Mesothelial cell of epicardium (in vitro differentiated cells): Measurements from ENCODE around the gene TBC1D20. TPM values are rescaled to one million over a fixed set of nuclear protein-coding genes. Genes with fewer than 3 reads are reported as not detected.
"Not testable (repeated sequence)": the region's sequence is repeated elsewhere in the genome, so short reads cannot be mapped to it uniquely, and the experiment has no call there.

Experiments used
- DNase-seq, 2 experiments: peaks; one replicate each; pipeline ENCODE4 v3.0.0; 2021; ENCODE audit warnings: low spot score in 2 of 2; ENCODE audit not compliant: unreplicated experiment in 2 of 2
- H3K27ac Mint-ChIP-seq: 2 replicates; pipeline ENCODE4 v1.8.0; 2021; ENCODE audit warnings: mixed read lengths
- H3K27me3 Mint-ChIP-seq: 2 replicates; pipeline ENCODE4 v1.8.0; 2021; ENCODE audit warnings: low read depth, mixed read lengths
- H3K36me3 Mint-ChIP-seq: 2 replicates; pipeline ENCODE4 v1.8.0; 2021; ENCODE audit warnings: mixed read lengths
- H3K4me1 Mint-ChIP-seq: 2 replicates; pipeline ENCODE4 v1.8.0; 2021; ENCODE audit warnings: mixed read lengths
- H3K4me3 Mint-ChIP-seq: 2 replicates; pipeline ENCODE4 v1.8.0; 2021; ENCODE audit warnings: mild to moderate bottlenecking, moderate library complexity, mixed read lengths
- H3K9me3 Mint-ChIP-seq: 2 replicates; pipeline ENCODE4 v1.8.0; 2021; ENCODE audit warnings: mixed read lengths
- CTCF ChIP-seq: fragments of 200-600 bp; sonication (generic); IDR thresholded peaks from one replicate; pipeline ENCODE4 v1.5.0; 2021; ENCODE audit warnings: antibody characterized with exemption; ENCODE audit not compliant: unreplicated experiment
- total RNA-seq: library from RNA; stranded (reverse); gene quantifications from 3 replicates; pipeline ENCODE4 v1.2.1, GENCODE V29; 2021

TBC1D20 gene
- total RNA-seq, 1 donor from 2014 or later: 34.4 TPM

DNA sequence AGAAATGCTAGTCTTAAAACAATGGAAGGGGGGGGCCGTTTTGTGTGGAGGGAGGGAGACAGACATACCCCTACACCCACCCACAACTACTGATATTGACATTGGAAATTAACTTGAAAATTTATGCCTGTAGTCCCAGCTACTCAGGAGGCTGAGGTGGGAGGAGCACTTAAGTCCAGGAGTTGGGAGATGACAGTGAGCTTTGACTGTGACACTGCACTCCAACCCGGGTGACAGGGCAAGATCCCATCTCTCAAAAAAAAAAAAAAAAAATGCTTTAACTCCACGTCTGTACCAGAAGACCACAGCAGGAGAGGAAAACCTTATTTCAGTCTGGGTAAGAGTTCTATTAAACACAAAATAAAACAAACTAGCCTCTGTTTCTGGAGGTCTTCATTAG, 2.2 kb downstream of the TBC1D20 start:
- H3K4me1 Mint-ChIP-seq: peaks cover 35% of the 10 kb centered on the region
- no peak for TF ChIP-seq CTCF
- no peak for DNase-seq
- no peaks in the 10 kb centered on the region for H3K27me3 Mint-ChIP-seq
- H3K27ac Mint-ChIP-seq: peak overlapping the region; percentile 56
- H3K4me3 Mint-ChIP-seq: peak overlapping the region; percentile 56
- H3K9me3 Mint-ChIP-seq: no peaks in the 10 kb centered on the region
- no peaks in the 10 kb centered on the region for H3K36me3 Mint-ChIP-seq

GRCh38 chr20:458776-459175, 3.6 kb downstream of the TBC1D20 start:
- Mint-ChIP-seq H3K36me3 (no peaks in the 10 kb centered on the region), H3K4me3 (no peak overlapping the region), H3K27ac (no peak overlapping the region), H3K27me3 (no peaks in the 10 kb centered on the region), H3K4me1 (peaks cover 35% of the 10 kb centered on the region), H3K9me3 (no peaks in the 10 kb centered on the region)
- no peak for TF ChIP-seq CTCF
- DNase-seq: no peak

GRCh38 chr20:454951-455350, 7.4 kb downstream of the TBC1D20 start:
- no peak for DNase-seq
- Mint-ChIP-seq H3K9me3 (no peaks in the 10 kb centered on the region), H3K27me3 (no peaks in the 10 kb centered on the region), H3K36me3 (no peaks in the 10 kb centered on the region), H3K4me1 (peaks cover 12% of the 10 kb centered on the region), H3K4me3 (no peak overlapping the region), H3K27ac (no peak overlapping the region)
- TF ChIP-seq CTCF: no peak

DNA sequence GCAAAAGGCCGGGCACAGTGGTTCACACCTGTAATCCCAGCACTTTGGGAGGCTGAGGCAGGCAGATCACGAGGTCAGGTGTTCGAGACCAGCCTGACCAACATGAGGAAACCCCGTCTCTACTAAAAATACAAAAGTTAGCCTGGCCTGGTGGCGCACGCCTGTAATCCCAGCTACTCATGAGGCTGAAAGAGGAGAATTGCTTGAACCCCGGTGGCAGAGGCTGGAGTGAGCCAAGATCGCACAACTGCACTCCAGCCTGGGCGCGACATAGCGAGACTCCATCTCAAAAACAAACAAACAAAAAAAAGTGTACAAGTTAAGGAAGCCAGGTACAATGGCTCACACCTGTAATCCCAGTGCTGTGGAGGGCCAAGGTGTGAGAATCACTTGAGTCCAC, 10.3 kb downstream of the TBC1D20 start:
- DNase-seq, H3K27me3 Mint-ChIP-seq, H3K4me3 Mint-ChIP-seq, H3K4me1 Mint-ChIP-seq, H3K27ac Mint-ChIP-seq, H3K9me3 Mint-ChIP-seq, H3K36me3 Mint-ChIP-seq: not testable (repeated sequence)

DNA sequence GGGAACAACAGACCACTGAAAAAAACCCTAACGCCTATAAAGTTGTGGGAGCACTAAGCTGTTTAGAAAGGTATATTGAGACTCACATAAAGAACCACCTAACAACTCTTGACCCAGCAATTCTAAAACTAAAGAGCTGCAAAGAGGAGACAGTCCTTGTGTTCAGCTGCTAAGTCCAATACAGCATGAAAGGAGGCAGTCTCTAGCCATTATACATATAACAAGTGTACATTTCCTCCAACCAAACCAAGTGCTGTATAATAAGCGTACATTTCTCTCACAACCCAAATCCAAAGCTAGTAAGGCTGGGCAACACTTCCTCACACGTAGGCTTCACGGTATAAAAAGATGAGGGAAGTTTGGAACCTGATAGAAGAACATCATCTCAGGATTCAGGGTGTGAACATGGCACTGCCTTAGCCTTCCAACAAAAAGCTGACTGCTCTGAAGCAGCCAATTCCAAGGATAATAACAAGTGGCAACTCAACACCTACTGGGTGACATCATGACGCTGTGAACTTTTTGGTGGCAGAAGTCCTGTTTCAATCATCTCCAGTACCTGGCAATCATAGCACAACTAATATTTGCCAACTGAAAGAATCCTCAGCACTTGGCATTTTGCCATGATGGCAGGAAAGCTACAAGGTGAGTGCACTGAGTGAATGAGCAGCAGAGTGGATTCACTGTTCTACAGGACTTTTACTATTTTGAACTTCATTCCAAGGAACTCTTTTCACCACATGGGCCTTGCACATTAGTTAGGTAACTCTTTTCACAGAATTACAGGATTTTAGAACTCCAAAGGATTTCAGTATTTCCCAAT, 16.6 kb downstream of the TBC1D20 start:
- Mint-ChIP-seq H3K4me1 (no peaks in the 10 kb centered on the region), H3K27me3 (no peaks in the 10 kb centered on the region), H3K36me3 (peaks cover 21% of the 10 kb centered on the region), H3K27ac (no peak overlapping the region), H3K4me3 (no peak overlapping the region), H3K9me3 (no peaks in the 10 kb centered on the region)
- no peak for TF ChIP-seq CTCF
- no peak for DNase-seq

DNA sequence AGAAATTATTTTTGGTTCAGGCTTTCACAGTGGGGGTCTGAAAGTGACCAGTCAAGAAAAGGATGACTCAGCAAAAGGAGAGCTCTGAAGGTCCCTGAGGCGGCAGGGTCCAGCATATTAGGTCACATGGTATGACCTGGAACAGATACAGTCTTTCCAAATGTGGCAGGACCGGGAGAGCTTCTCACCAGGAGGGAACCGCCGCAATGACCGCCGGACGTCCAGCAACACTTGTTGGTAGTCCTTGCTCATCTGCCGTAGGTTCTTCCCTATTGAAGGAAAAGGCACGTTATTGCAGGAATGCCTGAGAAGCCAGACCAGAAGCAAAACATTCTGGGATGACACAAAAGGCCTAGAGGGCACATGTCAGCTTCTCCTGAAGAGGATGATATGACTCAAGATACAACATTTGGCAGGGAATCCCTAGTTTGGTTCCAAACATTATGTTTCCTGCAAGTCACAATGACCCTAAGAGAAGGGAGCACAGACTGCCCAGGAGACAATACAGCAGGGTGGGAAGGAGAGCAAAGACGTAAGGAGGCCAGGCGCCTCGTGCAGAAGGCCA, 17.4 kb downstream of the TBC1D20 start:
- H3K27me3 Mint-ChIP-seq: no peaks in the 10 kb centered on the region
- no peaks in the 10 kb centered on the region for H3K4me1 Mint-ChIP-seq
- no peaks in the 10 kb centered on the region for H3K9me3 Mint-ChIP-seq
- H3K4me3 Mint-ChIP-seq: no peak overlapping the region
- DNase-seq: no peak
- no peak for TF ChIP-seq CTCF
- H3K27ac Mint-ChIP-seq: no peak overlapping the region
- H3K36me3 Mint-ChIP-seq: peaks cover 28% of the 10 kb centered on the region
